ENCODE data around the gene CLRN1.

The CLRN1 gene

GRCh38 chr3:150956376-150956775 is 16.2 kb downstream of the CLRN1 start:
- H3K4me1 Mint-ChIP-seq: no peaks in the 10 kb centered on the region
- no peak overlapping the region for H3K27ac Mint-ChIP-seq
- ATAC-seq (peak; percentile 79), DNase-seq (ENCODE audit: low spot score in 2 of 2) (no peak)
- no peaks in the 10 kb centered on the region for H3K9me3 Mint-ChIP-seq
- no peak overlapping the region for H3K4me3 Mint-ChIP-seq
- no peaks in the 10 kb centered on the region for H3K36me3 Mint-ChIP-seq

GRCh38 chr3:150951923-150952322 is 20.6 kb downstream of the CLRN1 start:
- Mint-ChIP-seq H3K4me3 (no peak overlapping the region), H3K9me3 (peaks cover 3% of the 10 kb centered on the region), H3K36me3 (no peaks in the 10 kb centered on the region), H3K27ac (no peak overlapping the region), H3K4me1 (no peaks in the 10 kb centered on the region)
- DNase-seq (ENCODE audit: low spot score in 2 of 2) (no peak), ATAC-seq (no peak)

DNA sequence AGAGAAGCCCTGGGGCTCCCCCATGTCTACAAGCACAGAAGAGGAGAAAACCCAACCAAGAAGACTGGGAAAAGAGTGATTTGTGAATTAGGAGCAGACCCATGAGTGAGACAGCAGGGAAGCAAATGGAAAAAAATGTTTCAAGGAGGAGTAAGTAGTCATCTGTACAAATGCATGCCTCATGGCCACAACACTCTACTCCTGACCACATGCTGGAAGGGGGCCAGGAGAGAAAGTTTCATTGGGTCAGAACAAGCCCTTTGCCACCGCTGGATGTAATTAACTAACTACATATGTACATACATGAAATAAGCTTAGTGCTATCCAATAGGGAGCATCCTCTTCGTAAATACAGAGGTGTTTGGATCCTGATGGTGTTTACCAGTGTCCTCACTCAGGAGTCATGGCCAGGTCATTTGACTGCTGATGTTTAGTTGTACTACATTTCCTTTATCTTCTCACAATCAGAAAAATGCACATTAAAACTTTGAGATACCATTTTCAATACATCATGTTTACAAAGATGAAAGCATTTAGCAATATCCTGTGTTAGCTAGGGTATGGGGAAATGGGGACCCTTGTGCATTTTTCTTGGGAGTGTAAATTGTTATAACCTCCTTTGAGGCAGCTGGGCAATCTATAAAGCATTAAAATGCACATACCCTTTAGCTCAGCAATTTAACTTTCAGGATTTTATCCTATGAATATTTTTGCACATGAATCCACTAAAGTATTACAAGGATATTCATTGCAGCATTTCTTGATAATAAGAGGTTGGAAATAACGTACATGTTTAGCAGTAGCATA is 27.1 kb downstream of the CLRN1 start:
- Mint-ChIP-seq H3K27ac (no peak overlapping the region), H3K4me3 (no peak overlapping the region)
- DNase-seq (ENCODE audit: low spot score in 2 of 2): no peak

DNA sequence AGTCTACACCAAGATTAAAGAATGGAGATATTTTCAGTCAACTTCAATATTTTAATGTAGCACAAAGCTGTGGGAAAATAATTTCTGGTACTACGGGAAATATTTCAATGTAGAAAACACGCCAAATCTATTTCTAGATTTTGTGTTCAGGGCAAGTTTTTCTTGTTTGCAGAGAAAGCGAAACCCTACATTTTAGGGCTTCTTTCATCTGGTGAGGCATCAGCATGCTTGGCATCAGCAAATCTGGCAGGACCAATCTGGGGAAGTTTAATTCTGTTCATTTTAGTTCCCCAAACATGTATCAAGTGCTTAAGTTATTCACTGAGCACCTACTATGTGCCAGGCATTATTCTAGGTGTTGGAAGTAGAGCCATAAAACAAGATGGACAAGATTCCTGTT is 30.3 kb downstream of the CLRN1 start:
- Mint-ChIP-seq H3K27ac (no peak overlapping the region), H3K4me1 (no peaks in the 10 kb centered on the region), H3K4me3 (no peak overlapping the region), H3K9me3 (no peaks in the 10 kb centered on the region), H3K36me3 (no peaks in the 10 kb centered on the region)
- DNase-seq (ENCODE audit: low spot score in 2 of 2) (no peak), ATAC-seq (no peak)

More for the DNA sequence above, 27.1 kb downstream of the CLRN1 start:
- ATAC-seq: no peak
- Mint-ChIP-seq H3K9me3 (peaks cover 3% of the 10 kb centered on the region), H3K4me1 (no peaks in the 10 kb centered on the region), H3K36me3 (no peaks in the 10 kb centered on the region)

DNA sequence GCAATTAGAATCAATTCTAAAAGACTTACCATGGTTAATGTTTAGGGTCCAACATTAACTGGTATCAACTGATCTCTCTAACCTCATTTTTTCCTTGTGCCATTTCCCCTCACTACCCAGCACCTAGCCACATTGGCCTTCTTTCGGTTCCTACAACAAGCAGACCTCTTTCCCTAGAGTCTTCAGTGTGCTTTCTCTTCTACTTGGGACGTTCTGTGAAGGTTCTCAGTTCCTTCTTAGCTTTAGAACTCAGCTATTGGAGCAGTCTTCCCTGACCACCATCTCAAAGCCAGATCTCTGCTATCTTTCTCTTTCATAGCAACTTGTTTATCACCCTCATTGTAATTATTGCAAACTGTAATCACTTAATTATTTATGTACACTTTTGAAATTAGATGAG is 35.8 kb downstream of the CLRN1 start:
- DNase-seq (ENCODE audit: low spot score in 2 of 2): no peak
- ATAC-seq: no peak
- Mint-ChIP-seq H3K27ac (no peak overlapping the region), H3K36me3 (no peaks in the 10 kb centered on the region), H3K9me3 (no peaks in the 10 kb centered on the region), H3K4me1 (no peaks in the 10 kb centered on the region), H3K4me3 (no peak overlapping the region)

DNA sequence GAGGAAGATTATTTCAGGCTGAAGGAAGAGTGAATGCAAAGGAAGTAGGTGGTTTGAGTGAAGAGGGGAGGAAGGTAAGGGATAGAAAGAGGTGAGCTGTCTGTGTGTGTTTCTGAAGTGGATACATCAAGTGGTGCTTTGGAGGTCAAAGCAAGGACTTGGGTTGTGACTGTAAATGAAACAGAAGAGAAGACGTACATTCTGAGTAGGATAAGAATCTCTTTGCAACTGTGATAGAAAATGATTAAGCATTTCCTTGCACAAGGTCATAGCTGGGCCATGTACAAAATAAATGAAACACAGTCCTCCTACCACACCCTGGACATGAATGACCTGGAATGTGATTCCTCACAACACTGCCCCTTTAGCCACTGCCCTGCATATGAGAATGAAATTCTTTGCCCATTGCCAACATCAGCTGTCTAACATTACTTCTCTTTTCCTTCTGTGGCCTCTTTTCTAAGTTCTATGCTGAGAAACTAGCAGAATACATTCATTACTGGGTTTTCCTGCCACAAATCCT is 39.0 kb downstream of the CLRN1 start:
- ATAC-seq: peak; percentile 61
- no peak overlapping the region for H3K4me3 Mint-ChIP-seq
- no peaks in the 10 kb centered on the region for H3K4me1 Mint-ChIP-seq
- H3K9me3 Mint-ChIP-seq: no peaks in the 10 kb centered on the region
- H3K27ac Mint-ChIP-seq: no peak overlapping the region
- H3K36me3 Mint-ChIP-seq: no peaks in the 10 kb centered on the region
- no peak for DNase-seq (ENCODE audit: low spot score in 2 of 2)

DNA sequence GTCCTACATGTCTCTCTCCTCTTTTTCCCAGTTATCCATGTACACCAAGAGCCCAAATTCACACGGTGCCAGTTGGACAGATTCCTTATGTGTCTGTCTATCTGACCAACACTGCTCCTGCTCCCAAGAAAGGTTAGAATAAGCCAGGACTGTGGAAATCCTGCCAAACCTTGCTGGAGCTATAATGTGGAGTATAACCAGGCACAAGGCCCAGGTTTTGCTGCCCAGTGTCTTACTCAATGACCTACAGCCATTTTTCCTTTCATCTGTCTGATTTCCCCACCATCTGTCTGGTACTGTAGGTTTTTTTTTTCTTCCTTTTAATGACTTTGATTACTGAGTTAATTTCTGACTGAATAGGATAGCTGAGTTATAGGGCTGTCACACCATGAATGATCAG is 40.8 kb downstream of the CLRN1 start:
- H3K27ac Mint-ChIP-seq: no peak overlapping the region
- H3K4me1 Mint-ChIP-seq: no peaks in the 10 kb centered on the region
- no peak for DNase-seq (ENCODE audit: low spot score in 2 of 2)
- H3K4me3 Mint-ChIP-seq: no peak overlapping the region
- no peak for ATAC-seq
- no peaks in the 10 kb centered on the region for H3K9me3 Mint-ChIP-seq
- H3K36me3 Mint-ChIP-seq: no peaks in the 10 kb centered on the region

GRCh38 chr3:150930839-150931238 is 41.7 kb downstream of the CLRN1 start:
- ATAC-seq (no peak), DNase-seq (ENCODE audit: low spot score in 2 of 2) (no peak)
- H3K9me3 Mint-ChIP-seq: no peaks in the 10 kb centered on the region
- peaks cover 2% of the 10 kb centered on the region for H3K4me1 Mint-ChIP-seq
- no peak overlapping the region for H3K27ac Mint-ChIP-seq
- H3K36me3 Mint-ChIP-seq: no peaks in the 10 kb centered on the region
- H3K4me3 Mint-ChIP-seq: no peak overlapping the region

DNA sequence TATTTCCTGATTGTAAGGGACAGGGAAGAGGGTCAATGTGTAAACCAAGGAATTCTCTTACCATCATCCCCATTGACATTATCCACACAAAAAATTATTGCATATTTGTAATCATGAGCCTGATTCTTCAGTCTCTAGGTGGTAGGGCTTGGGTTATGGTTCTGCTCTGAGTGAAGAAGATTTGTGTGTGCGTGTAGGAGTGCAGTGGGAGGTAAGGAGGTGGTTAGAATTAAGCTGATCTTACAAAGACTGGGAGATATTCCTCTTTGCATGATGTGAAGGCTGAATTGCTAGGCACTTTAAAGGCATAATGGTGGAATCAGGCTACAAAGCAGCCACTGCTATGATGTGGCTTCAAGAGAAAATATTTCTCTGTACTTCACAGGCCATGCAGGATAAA is 44.3 kb downstream of the CLRN1 start:
- no peaks in the 10 kb centered on the region for H3K36me3 Mint-ChIP-seq

DNA sequence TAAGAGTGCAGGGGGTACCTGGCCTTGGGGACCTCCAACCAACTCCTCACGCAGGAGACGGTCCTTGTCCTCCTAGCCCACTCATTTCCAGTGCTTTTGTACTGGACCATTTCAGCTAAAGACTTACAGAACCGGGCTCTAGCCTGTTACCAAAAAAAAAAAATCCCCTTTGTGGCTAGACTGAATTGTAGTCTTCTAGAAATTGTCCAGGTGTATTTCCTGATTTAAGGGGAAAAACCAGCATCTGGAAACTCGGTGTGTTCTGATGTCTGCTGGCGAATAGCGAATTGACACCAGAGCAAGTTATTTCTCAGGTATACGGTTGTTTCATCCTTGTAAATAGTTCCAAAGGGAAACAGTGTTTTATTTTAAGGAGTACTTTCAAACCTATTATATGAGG is 46.2 kb downstream of the CLRN1 start:
- no peak for ATAC-seq
- peaks cover 8% of the 10 kb centered on the region for H3K4me1 Mint-ChIP-seq

More for the DNA sequence above, 44.3 kb downstream of the CLRN1 start:
- Mint-ChIP-seq H3K9me3 (no peaks in the 10 kb centered on the region), H3K4me1 (peaks cover 8% of the 10 kb centered on the region), H3K27ac (no peak overlapping the region), H3K4me3 (no peak overlapping the region)
- no peak for ATAC-seq
- DNase-seq (ENCODE audit: low spot score in 2 of 2): no peak

DNA sequence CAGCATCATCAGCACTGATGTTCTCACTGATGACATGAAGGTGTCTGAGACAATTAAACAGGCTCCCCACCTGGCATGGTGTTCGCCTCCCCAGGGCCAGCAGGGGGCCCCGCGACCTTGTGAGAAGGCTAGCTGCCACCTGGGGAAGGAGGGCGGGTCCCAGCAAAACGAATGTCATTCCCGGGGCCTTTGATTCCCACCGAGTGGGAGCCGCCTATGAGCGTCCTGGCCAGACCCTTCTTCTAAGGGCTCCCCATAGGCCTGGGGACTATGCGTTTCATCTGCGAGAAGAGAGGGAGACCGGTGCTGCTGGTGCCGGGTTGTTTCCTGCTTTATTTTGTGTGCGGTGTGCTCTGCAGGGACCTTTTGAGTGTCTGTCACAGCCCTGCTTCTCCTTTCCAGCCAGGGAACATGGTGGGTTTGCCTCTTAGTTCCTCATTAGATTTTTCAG is 46.8 kb downstream of the CLRN1 start:
- DNase-seq (ENCODE audit: low spot score in 2 of 2): peak; percentile 38 to 72
- peak overlapping the region; percentile 24 for H3K4me3 Mint-ChIP-seq

More for the DNA sequence above, 46.2 kb downstream of the CLRN1 start:
- DNase-seq (ENCODE audit: low spot score in 2 of 2): no peak
- H3K36me3 Mint-ChIP-seq: no peaks in the 10 kb centered on the region
- H3K4me3 Mint-ChIP-seq: no peak overlapping the region
- H3K27ac Mint-ChIP-seq: no peak overlapping the region
- no peaks in the 10 kb centered on the region for H3K9me3 Mint-ChIP-seq

GRCh38 chr3:150922611-150923010 is 49.9 kb downstream of the CLRN1 start:
- no peak overlapping the region for H3K4me3 Mint-ChIP-seq
- H3K27ac Mint-ChIP-seq: no peak overlapping the region
- no peaks in the 10 kb centered on the region for H3K9me3 Mint-ChIP-seq
- ATAC-seq (no peak), DNase-seq (ENCODE audit: low spot score in 2 of 2) (no peak)
- H3K4me1 Mint-ChIP-seq: peaks cover 8% of the 10 kb centered on the region
- H3K36me3 Mint-ChIP-seq: no peaks in the 10 kb centered on the region

More for the DNA sequence above, 46.8 kb downstream of the CLRN1 start:
- no peak overlapping the region for H3K27ac Mint-ChIP-seq
- peak; percentile 83 for ATAC-seq
- no peaks in the 10 kb centered on the region for H3K9me3 Mint-ChIP-seq
- peaks cover 8% of the 10 kb centered on the region for H3K4me1 Mint-ChIP-seq
- H3K36me3 Mint-ChIP-seq: no peaks in the 10 kb centered on the region

GRCh38 chr3:150921209-150921608 is 51.3 kb downstream of the CLRN1 start:
- H3K27ac Mint-ChIP-seq: no peak overlapping the region
- no peak for ATAC-seq
- no peak for DNase-seq (ENCODE audit: low spot score in 2 of 2)
- H3K4me3 Mint-ChIP-seq: no peak overlapping the region
- H3K4me1 Mint-ChIP-seq: peaks cover 8% of the 10 kb centered on the region
- no peaks in the 10 kb centered on the region for H3K36me3 Mint-ChIP-seq
- no peaks in the 10 kb centered on the region for H3K9me3 Mint-ChIP-seq

- Mint-ChIP-seq H3K27ac (no peak overlapping the region), H3K4me3 (no peak overlapping the region), H3K9me3 (no peaks in the 10 kb centered on the region), H3K4me1 (peaks cover under 1% of the 10 kb centered on the region), H3K36me3 (no peaks in the 10 kb centered on the region)
- ATAC-seq: no peak
- DNase-seq (ENCODE audit: low spot score in 2 of 2): no peak
Observed at GRCh38 chr3:150920236-150920635, 52.3 kb downstream of the CLRN1 start.

GRCh38 chr3:150917951-150918350 is 54.6 kb downstream of the CLRN1 start:
- no peak for DNase-seq (ENCODE audit: low spot score in 2 of 2)
- Mint-ChIP-seq H3K36me3 (no peaks in the 10 kb centered on the region), H3K9me3 (no peaks in the 10 kb centered on the region), H3K27ac (no peak overlapping the region), H3K4me1 (no peaks in the 10 kb centered on the region), H3K4me3 (no peak overlapping the region)
- ATAC-seq: no peak

Measured in stimulated activated effector memory CD8-positive, alpha-beta T cell treated with anti-CD3 and anti-CD28 coated beads, Interleukin-12 subunit alpha, Interleukin-12 subunit beta, amount 100 ng/mL, for 72 hours (primary cell).